HEK293 (cell line): ENCODE results near the gene SKIC3.

ENCODE experiments used
- BCL11B ChIP-seq: fragments of 450-650 bp; formaldehyde crosslinking; IDR thresholded peaks from 2 replicates; pipeline ENCODE4 v1.5.1; 2016; ENCODE audit warnings: low read depth, missing biosample characterization, missing genetic modification characterization
- EGR2 ChIP-seq: fragments of 450-650 bp; formaldehyde crosslinking; IDR thresholded peaks from 2 replicates; pipeline ENCODE4 v1.5.1; 2016; ENCODE audit warnings: low read depth, missing biosample characterization, missing genetic modification characterization
- HOXA7 ChIP-seq: sonication (generic); formaldehyde crosslinking; IDR thresholded peaks from 2 replicates; pipeline ENCODE4 v1.8.1; 2022; ENCODE audit warnings: missing genetic modification reagents, borderline replicate concordance
- KLF7 ChIP-seq: fragments of 450-650 bp; formaldehyde crosslinking; IDR thresholded peaks from 2 replicates; pipeline ENCODE4 v1.5.1; 2016; ENCODE audit warnings: missing biosample characterization, missing genetic modification characterization, borderline replicate concordance
- MEIS1 ChIP-seq: sonication (generic); formaldehyde crosslinking; IDR thresholded peaks from 2 replicates; pipeline ENCODE4 v1.8.1; 2022; ENCODE audit warnings: missing genetic modification reagents, mild to moderate bottlenecking, borderline replicate concordance
- PRDM1 ChIP-seq: fragments of 450-650 bp; formaldehyde crosslinking; IDR thresholded peaks from 2 replicates; pipeline ENCODE4; 2016; ENCODE audit warnings: missing biosample characterization, missing genetic modification characterization
- RBAK ChIP-seq: fragments of 450-650 bp; formaldehyde crosslinking; IDR thresholded peaks from 2 replicates; pipeline ENCODE4 v1.5.1; 2016; ENCODE audit warnings: missing biosample characterization, missing genetic modification characterization
- SP3 ChIP-seq: fragments of 450-650 bp; formaldehyde crosslinking; IDR thresholded peaks from 2 replicates; pipeline ENCODE4 v1.5.1; 2016; ENCODE audit warnings: missing biosample characterization, missing genetic modification characterization
- WT1 ChIP-seq: fragments of 450-650 bp; formaldehyde crosslinking; IDR thresholded peaks from 2 replicates; pipeline ENCODE4 v1.5.1; 2016; ENCODE audit warnings: missing biosample characterization, missing genetic modification characterization
- YY1 ChIP-seq: fragments of 450-650 bp; formaldehyde crosslinking; IDR thresholded peaks from 2 replicates; pipeline ENCODE4 v1.5.1; 2018; ENCODE audit warnings: missing biosample characterization, missing genetic modification characterization
- ZBTB1 ChIP-seq: fragments of 450-650 bp; formaldehyde crosslinking; IDR thresholded peaks from 2 replicates; pipeline ENCODE4 v1.5.1; 2016; ENCODE audit warnings: missing biosample characterization, missing genetic modification characterization
- ZBTB48 ChIP-seq: fragments of 450-650 bp; formaldehyde crosslinking; IDR thresholded peaks from 2 replicates; pipeline ENCODE4 v1.5.1; 2016; ENCODE audit warnings: missing biosample characterization, missing genetic modification characterization
- ZBTB8A ChIP-seq: fragments of 450-650 bp; formaldehyde crosslinking; IDR thresholded peaks from 2 replicates; pipeline ENCODE4 v1.5.1; 2016; ENCODE audit warnings: missing biosample characterization, missing genetic modification characterization
- ZEB2 ChIP-seq: fragments of 450-650 bp; formaldehyde crosslinking; IDR thresholded peaks from 2 replicates; pipeline ENCODE4 v1.5.1; 2016; ENCODE audit warnings: missing biosample characterization, missing genetic modification characterization
- ZNF138 ChIP-seq: fragments of 450-650 bp; formaldehyde crosslinking; IDR thresholded peaks from 2 replicates; pipeline ENCODE4 v1.5.1; 2016; ENCODE audit warnings: missing biosample characterization, missing genetic modification characterization, borderline replicate concordance
- ZNF148 ChIP-seq: fragments of 450-650 bp; formaldehyde crosslinking; IDR thresholded peaks from 2 replicates; pipeline ENCODE4 v1.5.0; 2017; ENCODE audit warnings: missing biosample characterization, missing genetic modification characterization, borderline replicate concordance
- ZNF184 ChIP-seq: fragments of 450-650 bp; IDR thresholded peaks from 2 replicates; pipeline ENCODE4 v1.5.1; 2018; ENCODE audit warnings: missing biosample characterization, mild to moderate bottlenecking, missing genetic modification characterization
- ZNF214 ChIP-seq: fragments of 450-650 bp; formaldehyde crosslinking; IDR thresholded peaks from 2 replicates; pipeline ENCODE4 v1.5.1; 2017; ENCODE audit warnings: missing biosample characterization, mild to moderate bottlenecking, missing genetic modification characterization, borderline replicate concordance
- ZNF23 ChIP-seq: fragments of 450-650 bp; formaldehyde crosslinking; IDR thresholded peaks from 2 replicates; pipeline ENCODE4 v1.5.1; 2016; ENCODE audit warnings: missing biosample characterization, missing genetic modification characterization, borderline replicate concordance
- ZNF26 ChIP-seq: fragments of 450-650 bp; formaldehyde crosslinking; IDR thresholded peaks from 2 replicates; pipeline ENCODE4 v1.5.1; 2016; ENCODE audit warnings: missing biosample characterization, missing genetic modification characterization
- ZNF311 ChIP-seq: fragments of 450-650 bp; formaldehyde crosslinking; IDR thresholded peaks from 2 replicates; pipeline ENCODE4 v1.5.1; 2017; ENCODE audit warnings: missing biosample characterization, missing genetic modification characterization, borderline replicate concordance
- ZNF335 ChIP-seq: fragments of 450-650 bp; formaldehyde crosslinking; conservative IDR thresholded peaks from 2 replicates; pipeline ENCODE4 v1.5.1; 2016; ENCODE audit warnings: missing biosample characterization, missing genetic modification characterization
- ZNF398 ChIP-seq: fragments of 450-650 bp; formaldehyde crosslinking; IDR thresholded peaks from 2 replicates; pipeline ENCODE4 v1.5.1; 2017; ENCODE audit warnings: missing biosample characterization, missing genetic modification characterization
- ZNF488 ChIP-seq: fragments of 450-650 bp; formaldehyde crosslinking; IDR thresholded peaks from 2 replicates; pipeline ENCODE4 v1.5.1; 2016; ENCODE audit warnings: missing biosample characterization, missing genetic modification characterization
- ZNF501 ChIP-seq: fragments of 450-650 bp; formaldehyde crosslinking; IDR thresholded peaks from 2 replicates; pipeline ENCODE4 v1.5.1; 2016; ENCODE audit warnings: missing biosample characterization, missing genetic modification characterization
- ZNF530 ChIP-seq: fragments of 450-650 bp; formaldehyde crosslinking; IDR thresholded peaks from 2 replicates; pipeline ENCODE4 v1.5.1; 2016; ENCODE audit warnings: low read depth, missing biosample characterization, missing genetic modification characterization
- ZNF600 ChIP-seq: fragments of 450-650 bp; formaldehyde crosslinking; IDR thresholded peaks from 2 replicates; pipeline ENCODE4 v1.5.1; 2016; ENCODE audit warnings: missing biosample characterization, missing genetic modification characterization
- ZNF626 ChIP-seq: fragments of 450-650 bp; sonication (Bioruptor Pico); formaldehyde crosslinking; IDR thresholded peaks from 2 replicates; pipeline ENCODE4 v1.5.1; 2018; ENCODE audit warnings: missing biosample characterization, missing genetic modification characterization, inconsistent platforms
- ZNF629 ChIP-seq: fragments of 450-650 bp; formaldehyde crosslinking; IDR thresholded peaks from 2 replicates; pipeline ENCODE4 v1.5.1; 2017; ENCODE audit warnings: missing biosample characterization, missing genetic modification characterization
- ZNF654 ChIP-seq: fragments of 450-650 bp; formaldehyde crosslinking; IDR thresholded peaks from 2 replicates; pipeline ENCODE4 v1.5.1; 2016; ENCODE audit warnings: low read depth, missing biosample characterization, missing genetic modification characterization
- ZNF670 ChIP-seq: fragments of 450-650 bp; formaldehyde crosslinking; IDR thresholded peaks from 2 replicates; pipeline ENCODE4 v1.5.1; 2016; ENCODE audit warnings: missing biosample characterization, missing genetic modification characterization, low read depth

Gene SKIC3

GRCh38 chr5:95554647-95555548, at the start of gene SKIC3, which contains the start of gene ARSK (continued):
- TF ChIP-seq ZNF148 (tag by site-specific recombination): no peak
- TF ChIP-seq PRDM1 (tag by site-specific recombination): no peak
- no peak for TF ChIP-seq HOXA7
- peak; percentile 81 for TF ChIP-seq ZNF335 (tag by site-specific recombination)
- TF ChIP-seq ZNF626 (tag by site-specific recombination): no peak
- TF ChIP-seq EGR2: 0 out of 2 replicates have a peak, but pooled peaks have one; percentile 26
- TF ChIP-seq ZBTB8A: peak; percentile 45; the same call in 1 of the 2 replicates
- no peak for TF ChIP-seq ZNF138 (tag by site-specific recombination)
- no peak for TF ChIP-seq ZNF670
- no peak for TF ChIP-seq ZNF184
- no peak for TF ChIP-seq MEIS1 (CRISPR knock-in tag)
- peak; percentile 3; the same call in 1 of the 2 replicates for TF ChIP-seq ZNF398
- peak; percentile 65 for TF ChIP-seq KLF7
- TF ChIP-seq ZNF530: no peak
- TF ChIP-seq ZNF629 (tag by site-specific recombination): peak; percentile 41; the same call in 1 of the 2 replicates
- 0 out of 2 replicates have a peak, but pooled peaks have one; percentile 44 for TF ChIP-seq BCL11B
- TF ChIP-seq ZNF654 (tag by site-specific recombination): no peak
- no peak for TF ChIP-seq ZNF26
- no peak for TF ChIP-seq ZNF311
- TF ChIP-seq YY1 (tag by site-specific recombination): 0 out of 2 replicates have a peak, but pooled peaks have one; percentile 17
- peak; percentile 58 for TF ChIP-seq ZEB2 (tag by site-specific recombination)
- no peak for TF ChIP-seq ZNF488 (tag by site-specific recombination)
- TF ChIP-seq SP3: peak; percentile 69
- no peak for TF ChIP-seq RBAK
- no peak for TF ChIP-seq ZNF214 (tag by site-specific recombination)
- TF ChIP-seq WT1 (tag by site-specific recombination): peak; percentile 65; the same call in 1 of the 2 replicates
- peak; percentile 74; the same call in 1 of the 2 replicates for TF ChIP-seq ZBTB1 (tag by site-specific recombination)
- TF ChIP-seq ZNF600 (tag by site-specific recombination): peak; percentile 98
- no peak for TF ChIP-seq ZNF23 (tag by site-specific recombination)
- TF ChIP-seq ZBTB48 (tag by site-specific recombination): peak; percentile 94
- peak; percentile 88 for TF ChIP-seq ZNF501 (tag by site-specific recombination)
